K562 (cell line): ENCODE measurements around the gene GAB2. TPM values are rescaled to one million over a fixed set of nuclear protein-coding genes. Genes with fewer than 3 reads are reported as not detected.

Experiments used
- ATAC-seq: fragments of 200-7000 bp; cut with Tn5 transposase; 3 replicates; pipeline ENCODE4 v1.9.1; 2020; ENCODE audit warnings: moderate library complexity
- BruUV-seq: library from RNA; stranded (reverse); fragments of 400-500 nt; replicated peaks from 2 replicates; lab custom pipeline; 2021; lab: Mats Ljungman, UMichigan
- CTCF ChIA-PET: fragments of 300-600 bp; formaldehyde crosslinking; extraction: SDS; loops from one replicate; lab custom pipeline; 2021; ENCODE audit warnings: low intra/inter-chr PET ratio; lab: Yijun Ruan, JAX
- POLR2A ChIA-PET: fragments of 300-600, 350-650 bp; sonication (Branson Sonifier 250); formaldehyde crosslinking; extraction: SDS; loops from one replicate; lab custom pipeline; 2021; ENCODE audit warnings: antibody characterized with exemption, inconsistent platforms; lab: Yijun Ruan, JAX
- DNase-seq, 4 experiments: peaks; one replicate each; pipeline versions ENCODE4 v3.0.0 to v3.0.0-alpha.2; 2011 to 2018; ENCODE audit warnings: low spot score in 3 of 4, mixed read lengths in 3 of 4; ENCODE audit errors: extremely low read depth in 1 of 4
- FAIRE-seq: peaks from 2 replicates; lab custom pipeline; 2011; peaks lifted over from hg19 to GRCh38; lab: Jason Lieb, UNC
- H2AFZ ChIP-seq: 2 replicates; pipeline ENCODE4 v1.6.0; 2011; ENCODE audit warnings: low read depth, low read length, control low read depth, inconsistent platforms
- H3K27ac ChIP-seq: fragments of 200-600 bp; 3 replicates; pipeline ENCODE4 v1.8.0; 2011; ENCODE audit warnings: low read depth, mild to moderate bottlenecking, control low read depth, inconsistent platforms, low read length, moderate library complexity, mixed read lengths; ENCODE audit errors: extremely low read depth
- H3K27me3 ChIP-seq, 2 experiments: fragments of 300-600 bp in 1 of 2; 2 replicates in 1 of 2; 3 replicates in 1 of 2; pipeline versions ENCODE4 v1.6.0 to v1.8.0; 2011; ENCODE audit warnings: inconsistent platforms in 2 of 2, low read length in 2 of 2, mild to moderate bottlenecking in 1 of 2, mixed read lengths in 1 of 2, moderate library complexity in 1 of 2; ENCODE audit not compliant: control insufficient read depth in 2 of 2, insufficient read depth in 2 of 2
- H3K36me3 ChIP-seq: fragments of 300-600 bp; 3 replicates; pipeline ENCODE4 v1.8.0; 2011; ENCODE audit warnings: mild to moderate bottlenecking, low read length, inconsistent platforms; ENCODE audit not compliant: control insufficient read depth, insufficient read depth
- H3K4me1 ChIP-seq, 2 experiments: fragments of 200-600 bp in 1 of 2; replicated peaks in 1 of 2; 2 replicates in 1 of 2; 3 replicates in 1 of 2; pipeline versions ENCODE4 v1.5.1 to v1.8.0; 2011; ENCODE audit warnings: inconsistent platforms in 2 of 2, low read length in 2 of 2, mild to moderate bottlenecking in 1 of 2, mixed read lengths in 1 of 2, moderate library complexity in 1 of 2; ENCODE audit not compliant: control insufficient read depth in 2 of 2, insufficient read depth in 2 of 2
- H3K4me2 ChIP-seq: 2 replicates; pipeline ENCODE4 v1.6.1; 2011; ENCODE audit warnings: low read length, control low read depth, inconsistent platforms, mixed read lengths; ENCODE audit not compliant: insufficient read depth
- H3K4me3 ChIP-seq: fragments of 200-600 bp; sonication (generic), shearing (Covaris generic); 2 replicates; pipeline ENCODE4 v1.5.1; 2016; ENCODE audit warnings: control low read depth, inconsistent platforms
- H3K79me2 ChIP-seq: fragments of 200-600 bp; 3 replicates; pipeline ENCODE4 v1.8.0; 2011; ENCODE audit warnings: low read length, inconsistent platforms; ENCODE audit not compliant: control insufficient read depth, insufficient read depth
- H3K9ac ChIP-seq, 2 experiments: 2 replicates each; pipeline versions ENCODE4 v1.6.0 to v1.6.1; 2011; ENCODE audit warnings: low read depth in 2 of 2, low read length in 2 of 2, control low read depth in 1 of 2, inconsistent platforms in 1 of 2, mild to moderate bottlenecking in 1 of 2, mixed read lengths in 1 of 2; ENCODE audit not compliant: insufficient read depth in 1 of 2
- H3K9me1 ChIP-seq: one replicate; pipeline ENCODE4 v1.6.0; 2011; ENCODE audit warnings: inconsistent platforms, mild to moderate bottlenecking, low read length, moderate library complexity; ENCODE audit not compliant: control insufficient read depth, insufficient read depth
- H3K9me3 ChIP-seq: replicated peaks from 2 replicates; pipeline ENCODE4 v1.5.1; 2011; ENCODE audit warnings: low read depth, low read length, inconsistent platforms; ENCODE audit not compliant: control insufficient read depth, insufficient read depth
- H4K20me1 ChIP-seq: replicated peaks from 2 replicates; pipeline ENCODE4 v1.6.1; 2011; ENCODE audit warnings: low read length, inconsistent platforms, mixed read lengths; ENCODE audit not compliant: control insufficient read depth, insufficient read depth
- CBFA2T2 ChIP-seq: fragments of 450-650 bp; conservative IDR thresholded peaks from 2 replicates; pipeline ENCODE4 v1.6.1; 2017; ENCODE audit warnings: mild to moderate bottlenecking
- CBX8 ChIP-seq: fragments of 200-600 bp; sonication (generic); IDR thresholded peaks from 2 replicates; pipeline ENCODE4 v1.6.1; 2012; ENCODE audit warnings: borderline replicate concordance, mixed run types, low read depth, mild to moderate bottlenecking, moderate library complexity, mixed read lengths, low read length, control low read depth, inconsistent platforms; ENCODE audit not compliant: poor library complexity, severe bottlenecking; ENCODE audit errors: extremely low read depth
- CEBPB ChIP-seq: fragments of 450-650 bp; IDR thresholded peaks from 2 replicates; pipeline ENCODE4 v1.6.1; 2016; ENCODE audit warnings: missing genetic modification characterization, missing compliant biosample characterization
- FOXM1 ChIP-seq, 2 experiments: fragments of 450-650 bp in 1 of 2; sonication (generic) in 1 of 2; formaldehyde crosslinking in 1 of 2; IDR thresholded peaks; 2 replicates each; pipeline versions ENCODE4 v1.6.1 to v1.9.0; 2017 to 2022; ENCODE audit warnings: low read depth in 2 of 2, mild to moderate bottlenecking in 2 of 2, missing genetic modification reagents in 1 of 2, moderate library complexity in 1 of 2
- GTF2E2 ChIP-seq: fragments of 200-800 bp; sonication (Bioruptor generic); IDR thresholded peaks from 2 replicates; pipeline ENCODE4 v1.6.1; 2016; ENCODE audit warnings: missing genetic modification characterization, missing compliant biosample characterization
- MXI1 ChIP-seq: IDR thresholded peaks from 2 replicates; pipeline ENCODE4 v1.6.1; 2011; ENCODE audit warnings: low read depth, mild to moderate bottlenecking, improper control_type of control experiment, low read length
- SMC3 ChIP-seq: conservative IDR thresholded peaks from 2 replicates; pipeline ENCODE4 v1.6.1; 2011; ENCODE audit warnings: low read depth, low read length, improper control_type of control experiment; ENCODE audit not compliant: insufficient read depth
- STAG1 ChIP-seq: sonication (generic); formaldehyde crosslinking; IDR thresholded peaks from 2 replicates; pipeline ENCODE4 v1.5.0; 2020; ENCODE audit warnings: missing genetic modification reagents, borderline replicate concordance
- U2AF1 ChIP-seq: fragments of 200-400 bp; formaldehyde crosslinking; optimal IDR thresholded peaks from 2 replicates; pipeline ENCODE3; 2017; ENCODE audit warnings: mild to moderate bottlenecking, low read depth, low read length, moderate library complexity
- ZNF232 ChIP-seq: sonication (generic); formaldehyde crosslinking; IDR thresholded peaks from 2 replicates; pipeline ENCODE4 v1.8.0; 2022; ENCODE audit warnings: mild to moderate bottlenecking, missing genetic modification reagents
- in situ Hi-C: fragments of 300-500 bp; cut with MboI; formaldehyde crosslinking; loops from 4 replicates; pipeline ENCODE4 v1.15.0; 2018; ENCODE audit warnings: inconsistent platforms, mixed read lengths
- intact Hi-C: fragments of 100-400 bp; cut with micrococcal nuclease; formaldehyde crosslinking; loops from 2 replicates; pipeline ENCODE4 v1.14.2; 2022
- polyA plus RNA-seq, 8 experiments: library from polyadenylated mRNA; depleted of rRNA in 4 of 8; stranded (reverse) in 5 of 8; unstranded in 3 of 8; fragments of >200 nt; fragmentation: Nextera tagmentation in 2 of 8; fragmentation: Illumina TruSeq in 1 of 8; extraction: Ambion mirVana in 2 of 8; extraction: Trizol in 1 of 8; gene quantifications; 2 replicates each; pipeline versions ENCODE4 v1.2.1 to v1.2.3, GENCODE V29; 2011 to 2014; ENCODE audit warnings: inconsistent platforms in 1 of 8, missing spikeins in 1 of 8
- total RNA-seq, 7 experiments: library from RNA; depleted of rRNA in 6 of 7; stranded (reverse); fragments of >200 nt in 6 of 7; fragmentation: Illumina TruSeq in 2 of 7; extraction: Trizol in 2 of 7; gene quantifications; 2 replicates each; pipeline versions ENCODE4 v1.2.1 to v1.2.3, GENCODE V29; 2011 to 2021; ENCODE audit warnings: low replicate concordance in 1 of 7
- TF ChIP-seq, protein P1 (sequence below), 2 experiments: fragments of 450-650 bp; conservative IDR thresholded peaks; 2 replicates each; pipeline ENCODE4 v1.6.1; 2017; ENCODE audit warnings: mild to moderate bottlenecking in 2 of 2, moderate library complexity in 2 of 2
- TF ChIP-seq, protein P2 (sequence below): fragments of 250-450 bp; sonication (Bioruptor Pico); IDR thresholded peaks from 2 replicates; pipeline ENCODE4 v1.8.0; 2021; ENCODE audit warnings: moderate library complexity, mild to moderate bottlenecking, inconsistent platforms

The GAB2 gene
- total and polyA plus RNA-seq, 9 of the 15 experiments (the other 6 are each of a cell fraction or from before 2014, with no cell fraction given): 2.3 to 35.2 (median 16.1) TPM

DNA sequence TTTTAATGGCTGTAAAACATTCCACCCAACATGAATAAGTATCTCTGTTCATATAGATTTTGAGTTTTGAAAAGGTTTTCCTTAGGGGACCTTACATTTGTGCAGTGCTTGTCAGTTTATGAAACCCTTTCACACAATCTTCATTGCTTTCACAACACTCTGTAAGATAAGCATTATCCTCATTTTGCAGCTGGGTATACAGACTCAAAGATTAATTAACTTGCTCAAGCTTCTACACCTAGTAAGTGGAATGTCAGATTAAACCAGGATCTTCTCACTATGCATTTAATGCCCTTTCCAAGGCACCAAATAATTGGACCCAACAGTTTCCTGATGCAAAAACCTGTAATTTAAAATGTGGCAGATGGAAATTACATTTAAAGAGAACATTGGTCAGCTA is 11.6 kb upstream of the GAB2 start:
- Histone ChIP-seq H3K27ac (no peak overlapping the region), H3K4me1 (peaks cover 16 to 40% of the 10 kb centered on the region in 2 experiments; a peak in 4 of 5 replicates), H3K27me3 (no peaks in the 10 kb centered on the region), H3K9me3 (no peaks in the 10 kb centered on the region), H3K79me2 (no peaks in the 10 kb centered on the region), H3K4me3 (no peak overlapping the region), H2AFZ (no peak overlapping the region), H4K20me1 (no peaks in the 10 kb centered on the region), H3K9me1 (no peaks in the 10 kb centered on the region), H3K36me3 (no peaks in the 10 kb centered on the region), H3K4me2 (peak overlapping the region; percentile 10; the same call in 1 of the 2 replicates), H3K9ac (no peak overlapping the region)
- in situ Hi-C loops: no loop called here
- CTCF ChIA-PET: no interaction called here
- FAIRE-seq: no peak
- BruUV-seq: no TSS peak
- DNase-seq: peak in 2 of 4 experiments; percentile 32 to 56
- POLR2A ChIA-PET: interaction anchor here (0.6 to 2.8 kb wide), 5 partner anchors 10 to 801 kb away, joined by 3 to 13 read pairs (median 5); partner anchors contain the start of gene GAB2
- intact Hi-C loops: no loop called here
- ATAC-seq: peak; percentile 66
- TF ChIP-seq, protein P1, sequence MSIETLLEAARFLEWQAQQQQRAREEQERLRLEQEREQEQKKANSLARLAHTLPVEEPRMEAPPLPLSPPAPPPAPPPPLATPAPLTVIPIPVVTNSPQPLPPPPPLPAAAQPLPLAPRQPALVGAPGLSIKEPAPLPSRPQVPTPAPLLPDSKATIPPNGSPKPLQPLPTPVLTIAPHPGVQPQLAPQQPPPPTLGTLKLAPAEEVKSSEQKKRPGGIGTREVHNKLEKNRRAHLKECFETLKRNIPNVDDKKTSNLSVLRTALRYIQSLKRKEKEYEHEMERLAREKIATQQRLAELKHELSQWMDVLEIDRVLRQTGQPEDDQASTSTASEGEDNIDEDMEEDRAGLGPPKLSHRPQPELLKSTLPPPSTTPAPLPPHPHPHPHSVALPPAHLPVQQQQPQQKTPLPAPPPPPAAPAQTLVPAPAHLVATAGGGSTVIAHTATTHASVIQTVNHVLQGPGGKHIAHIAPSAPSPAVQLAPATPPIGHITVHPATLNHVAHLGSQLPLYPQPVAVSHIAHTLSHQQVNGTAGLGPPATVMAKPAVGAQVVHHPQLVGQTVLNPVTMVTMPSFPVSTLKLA (conservative IDR thresholded peaks at IDR 0.05): no peak
- TF ChIP-seq CBFA2T2 (peak; percentile 83), SMC3 (no peak), CBX8 (no peak), STAG1 (CRISPR knock-in tag) (no peak), FOXM1 (IDR thresholded peaks at IDR 0.05; ENCODE audit: low read depth) (peak; percentile 80), FOXM1 (CRISPR knock-in tag; IDR thresholded peaks at IDR 0.05; ENCODE audit: low read depth) (no peak), CEBPB (tag) (peak; percentile 93), MXI1 (no peak), ZNF232 (CRISPR knock-in tag) (no peak), GTF2E2 (tag) (no peak), U2AF1 (no peak)
- TF ChIP-seq, protein P2, sequence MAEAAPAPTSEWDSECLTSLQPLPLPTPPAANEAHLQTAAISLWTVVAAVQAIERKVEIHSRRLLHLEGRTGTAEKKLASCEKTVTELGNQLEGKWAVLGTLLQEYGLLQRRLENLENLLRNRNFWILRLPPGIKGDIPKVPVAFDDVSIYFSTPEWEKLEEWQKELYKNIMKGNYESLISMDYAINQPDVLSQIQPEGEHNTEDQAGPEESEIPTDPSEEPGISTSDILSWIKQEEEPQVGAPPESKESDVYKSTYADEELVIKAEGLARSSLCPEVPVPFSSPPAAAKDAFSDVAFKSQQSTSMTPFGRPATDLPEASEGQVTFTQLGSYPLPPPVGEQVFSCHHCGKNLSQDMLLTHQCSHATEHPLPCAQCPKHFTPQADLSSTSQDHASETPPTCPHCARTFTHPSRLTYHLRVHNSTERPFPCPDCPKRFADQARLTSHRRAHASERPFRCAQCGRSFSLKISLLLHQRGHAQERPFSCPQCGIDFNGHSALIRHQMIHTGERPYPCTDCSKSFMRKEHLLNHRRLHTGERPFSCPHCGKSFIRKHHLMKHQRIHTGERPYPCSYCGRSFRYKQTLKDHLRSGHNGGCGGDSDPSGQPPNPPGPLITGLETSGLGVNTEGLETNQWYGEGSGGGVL (CRISPR knock-in tag): no peak
